HAP-1 (cell line): ENCODE data around the gene PCDHGC3.

Source experiments
- DNase-seq, 2 experiments: peaks; one replicate each; pipeline ENCODE4 v3.0.0-alpha.2; 2016 to 2020; ENCODE audit warnings: low spot score in 2 of 2
- H3K27me3 ChIP-seq: fragments of 250-450 bp; sonication (Bioruptor Pico); 2 replicates; pipeline ENCODE4 v1.5.1; 2020; ENCODE audit warnings: low read depth, mild to moderate bottlenecking, moderate library complexity
- H3K36me3 ChIP-seq: fragments of 250-450 bp; sonication (Bioruptor Pico); replicated peaks from 2 replicates; pipeline ENCODE4 v1.5.1; 2020; ENCODE audit warnings: mild to moderate bottlenecking
- H3K4me1 ChIP-seq: fragments of 250-450 bp; sonication (Bioruptor Pico); 2 replicates; pipeline ENCODE4 v1.5.1; 2020; ENCODE audit warnings: mild to moderate bottlenecking
- H3K4me3 ChIP-seq: fragments of 250-450 bp; sonication (Bioruptor Pico); 2 replicates; pipeline ENCODE4 v1.5.1; 2020; ENCODE audit warnings: mild to moderate bottlenecking, moderate library complexity
- H3K9me3 ChIP-seq: fragments of 250-450 bp; sonication (Bioruptor Pico); 2 replicates; pipeline ENCODE4 v1.5.1; 2020; ENCODE audit warnings: mild to moderate bottlenecking, moderate library complexity
- in situ Hi-C: fragments of 300-500 bp; cut with MboI; formaldehyde crosslinking; loops from 3 replicates; pipeline ENCODE4 v1.14.3; 2020; ENCODE audit warnings: low sequenced_read_pairs, inconsistent platforms, mixed read lengths

Gene PCDHGC3

DNA sequence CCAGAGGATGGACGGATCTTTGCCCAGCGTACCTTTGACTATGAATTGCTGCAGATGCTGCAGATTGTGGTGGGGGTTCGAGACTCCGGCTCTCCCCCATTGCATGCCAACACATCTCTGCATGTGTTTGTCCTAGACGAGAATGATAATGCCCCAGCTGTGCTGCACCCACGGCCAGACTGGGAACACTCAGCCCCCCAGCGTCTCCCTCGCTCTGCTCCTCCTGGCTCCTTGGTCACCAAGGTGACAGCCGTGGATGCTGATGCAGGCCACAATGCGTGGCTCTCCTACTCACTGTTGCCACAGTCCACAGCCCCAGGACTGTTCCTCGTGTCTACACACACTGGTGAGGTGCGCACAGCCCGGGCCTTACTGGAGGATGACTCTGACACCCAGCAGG, 15.0 kb downstream of the PCDHGC3 start:
- in situ Hi-C loops: no loop called here
- Histone ChIP-seq H3K27me3 (no peaks in the 10 kb centered on the region), H3K4me1 (no peaks in the 10 kb centered on the region), H3K4me3 (no peak overlapping the region), H3K9me3 (no peaks in the 10 kb centered on the region), H3K36me3 (no peaks in the 10 kb centered on the region)
- DNase-seq: no peak

DNA sequence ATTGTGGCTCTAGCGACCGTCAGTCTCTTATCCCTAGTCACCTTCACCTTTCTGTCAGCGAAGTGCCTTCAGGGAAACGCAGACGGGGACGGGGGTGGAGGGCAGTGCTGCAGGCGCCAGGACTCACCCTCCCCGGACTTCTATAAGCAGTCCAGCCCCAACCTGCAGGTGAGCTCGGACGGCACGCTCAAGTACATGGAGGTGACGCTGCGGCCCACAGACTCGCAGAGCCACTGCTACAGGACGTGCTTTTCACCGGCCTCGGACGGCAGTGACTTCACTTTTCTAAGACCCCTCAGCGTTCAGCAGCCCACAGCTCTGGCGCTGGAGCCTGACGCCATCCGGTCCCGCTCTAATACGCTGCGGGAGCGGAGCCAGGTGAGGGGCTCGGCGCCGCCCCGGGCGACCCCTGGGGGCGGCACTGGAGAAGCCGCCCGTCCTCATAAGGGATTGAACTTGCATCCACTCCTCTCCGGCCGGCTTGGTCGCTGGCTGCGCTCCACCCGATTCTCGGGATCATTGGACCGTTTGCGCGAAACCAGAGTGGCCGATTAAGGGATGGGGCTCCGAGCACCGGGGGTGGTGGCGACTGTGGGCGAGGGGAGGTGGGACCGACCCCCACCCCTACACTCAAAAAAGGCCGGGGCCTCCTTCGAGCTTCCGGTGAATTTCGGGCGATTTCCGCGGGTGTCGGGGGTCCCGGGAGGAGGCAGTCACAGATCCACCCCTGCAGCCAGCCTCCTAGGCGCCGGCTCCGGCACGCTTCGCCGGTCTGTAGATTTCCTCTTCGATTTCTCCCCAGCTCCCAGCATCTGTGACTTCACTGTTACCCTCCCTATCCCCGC, 15.8 kb downstream of the PCDHGC3 start:
- Histone ChIP-seq H3K27me3 (no peaks in the 10 kb centered on the region), H3K36me3 (no peaks in the 10 kb centered on the region), H3K4me1 (no peaks in the 10 kb centered on the region), H3K9me3 (no peaks in the 10 kb centered on the region), H3K4me3 (no peak overlapping the region)
- no peak for DNase-seq
- in situ Hi-C loops: no loop called here

DNA sequence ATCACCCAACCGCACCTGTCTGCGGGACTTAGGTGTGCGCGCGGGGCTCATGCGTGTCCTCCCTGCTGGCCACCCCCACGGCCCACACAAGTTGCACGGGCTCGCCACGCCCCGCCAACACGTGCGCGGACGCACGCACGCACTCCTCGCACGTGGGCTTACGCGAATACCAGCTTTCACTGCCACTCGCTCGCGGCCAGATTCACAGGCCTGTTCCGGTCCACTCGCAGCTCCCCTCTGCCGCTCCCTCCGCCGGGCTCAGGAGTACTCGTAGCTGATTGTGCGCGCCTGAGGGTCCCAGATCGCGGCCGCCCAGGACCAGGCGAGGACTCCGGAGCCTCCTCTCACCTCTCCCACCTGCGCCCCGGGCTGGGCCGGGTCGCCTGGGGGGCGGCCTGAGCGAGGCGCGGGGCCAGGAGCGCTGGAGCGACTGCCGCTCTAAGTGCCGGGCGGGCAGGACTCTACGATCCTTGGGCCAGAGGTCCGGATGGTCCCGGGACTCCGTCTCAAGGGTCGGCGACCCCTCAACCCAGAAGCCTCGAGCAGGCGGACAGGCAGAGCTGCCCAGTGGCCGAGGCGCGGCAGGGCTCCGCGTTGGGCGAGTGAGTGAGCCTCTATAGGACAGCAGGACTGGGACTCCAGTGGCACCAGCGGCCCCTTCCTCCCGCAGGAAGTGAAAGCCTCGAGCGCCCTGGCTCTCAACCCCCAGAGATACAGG, 16.6 kb downstream of the PCDHGC3 start:
- Histone ChIP-seq H3K36me3 (no peaks in the 10 kb centered on the region), H3K4me3 (no peak overlapping the region), H3K9me3 (no peaks in the 10 kb centered on the region), H3K4me1 (no peaks in the 10 kb centered on the region), H3K27me3 (no peaks in the 10 kb centered on the region)
- in situ Hi-C loops: no loop called here
- DNase-seq: no peak

DNA sequence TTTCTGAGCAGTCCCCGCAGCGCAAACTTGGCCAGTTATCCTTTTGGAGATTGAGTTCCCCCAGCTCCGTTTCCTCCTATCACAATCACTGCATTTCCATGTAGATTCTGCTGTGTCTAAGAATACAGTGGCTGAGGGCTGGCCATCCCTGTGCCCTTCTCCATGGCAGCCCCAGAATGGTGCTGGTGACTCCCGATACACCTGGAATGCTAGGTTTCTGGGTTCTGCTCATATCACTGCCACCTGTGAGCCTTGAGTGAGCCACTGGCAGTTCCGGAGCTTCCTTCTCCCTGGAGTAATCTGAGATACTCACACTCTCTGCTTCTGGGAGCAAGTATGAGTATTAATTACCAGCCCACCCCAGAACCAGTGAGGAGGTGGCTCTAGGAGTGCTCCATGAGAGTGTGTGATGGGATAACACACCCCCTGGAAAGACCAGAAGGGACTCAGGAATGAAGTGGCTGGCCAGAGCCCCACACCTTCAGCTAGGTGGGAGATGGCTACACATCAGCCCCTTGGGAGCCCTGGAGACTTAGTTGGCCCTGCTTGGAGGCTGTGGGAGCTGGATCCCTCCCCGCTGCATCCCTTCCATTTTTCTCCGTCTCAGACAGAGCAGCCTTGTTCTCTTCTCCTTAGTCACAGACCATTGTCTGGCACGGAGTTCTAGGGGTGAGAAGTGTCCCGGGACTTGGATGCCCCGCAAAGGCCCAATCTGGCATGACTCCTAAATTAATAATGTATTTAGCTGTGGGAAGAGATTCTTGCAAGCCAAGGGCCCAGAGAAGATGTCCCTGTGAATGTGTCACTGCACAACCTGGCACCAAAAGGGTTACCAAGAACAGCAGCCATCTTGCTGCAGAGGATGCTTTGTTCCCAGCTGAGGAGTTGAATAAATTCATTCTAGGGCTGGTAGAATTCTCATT, 18.0 kb downstream of the PCDHGC3 start:
- Histone ChIP-seq H3K4me1 (no peaks in the 10 kb centered on the region), H3K4me3 (no peak overlapping the region), H3K27me3 (no peaks in the 10 kb centered on the region), H3K9me3 (no peaks in the 10 kb centered on the region), H3K36me3 (no peaks in the 10 kb centered on the region)
- in situ Hi-C loops: no loop called here
- no peak for DNase-seq

DNA sequence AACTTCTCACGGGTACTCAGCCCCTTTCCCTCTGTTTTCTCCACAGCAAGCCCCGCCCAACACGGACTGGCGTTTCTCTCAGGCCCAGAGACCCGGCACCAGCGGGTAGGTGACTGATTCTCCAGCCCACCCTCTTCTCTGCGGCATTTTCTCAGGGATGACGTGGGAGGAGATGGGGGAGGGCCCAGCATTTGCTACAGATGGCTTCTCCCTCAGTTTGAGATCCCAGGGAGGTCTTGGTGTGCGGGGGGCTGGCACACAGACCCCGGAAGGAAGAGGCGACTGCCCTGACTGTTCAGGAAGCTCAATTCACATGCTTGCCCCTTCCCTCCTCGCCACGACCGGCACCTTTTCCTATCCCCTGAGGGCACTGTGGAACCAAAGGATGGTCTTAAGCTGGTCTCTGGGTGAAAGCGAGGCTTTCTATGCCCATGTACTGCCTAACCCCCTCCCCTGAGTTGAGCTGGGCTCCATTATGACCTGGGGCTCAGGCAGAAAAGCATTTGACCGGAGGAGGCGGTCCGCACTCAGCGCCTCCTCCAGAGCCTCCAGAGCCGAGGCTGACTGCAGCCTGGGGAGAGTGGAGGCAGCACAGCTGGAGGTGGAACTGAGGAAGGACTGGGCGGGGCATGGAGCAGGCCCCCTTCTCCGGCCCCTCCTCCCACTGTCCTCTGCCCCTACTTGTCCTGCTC, 19.1 kb downstream of the PCDHGC3 start:
- H3K9me3 ChIP-seq: no peaks in the 10 kb centered on the region
- H3K27me3 ChIP-seq: no peaks in the 10 kb centered on the region
- DNase-seq: no peak
- in situ Hi-C loops: no loop called here
- no peak overlapping the region for H3K4me3 ChIP-seq
- H3K36me3 ChIP-seq: no peaks in the 10 kb centered on the region
- H3K4me1 ChIP-seq: no peaks in the 10 kb centered on the region

DNA sequence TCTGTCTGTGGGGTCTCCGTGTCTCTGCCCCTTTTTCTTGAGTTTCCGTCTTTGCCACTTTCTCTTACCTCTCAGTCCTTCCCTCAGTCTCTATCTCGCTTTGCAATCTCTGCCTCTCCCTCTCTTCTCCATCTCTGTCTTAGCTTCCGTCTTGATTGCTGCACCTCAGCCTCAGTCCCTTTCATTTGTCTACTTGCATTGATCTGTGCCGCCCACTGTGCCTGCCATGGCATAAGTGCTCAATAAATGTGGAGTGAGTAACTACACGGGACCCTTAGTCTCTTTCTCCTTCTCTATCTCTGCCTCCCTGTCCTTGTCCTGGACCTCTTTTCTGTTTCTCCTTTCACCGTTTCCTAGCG, 19.7 kb downstream of the PCDHGC3 start:
- Histone ChIP-seq H3K27me3 (no peaks in the 10 kb centered on the region), H3K9me3 (no peaks in the 10 kb centered on the region), H3K4me3 (no peak overlapping the region), H3K4me1 (no peaks in the 10 kb centered on the region), H3K36me3 (no peaks in the 10 kb centered on the region)
- in situ Hi-C loops: no loop called here
- DNase-seq: no peak

GRCh38 chr5:141496038-141496437, 20.3 kb downstream of the PCDHGC3 start:
- in situ Hi-C loops: no loop called here
- DNase-seq: no peak
- H3K36me3 ChIP-seq: no peaks in the 10 kb centered on the region

DNA sequence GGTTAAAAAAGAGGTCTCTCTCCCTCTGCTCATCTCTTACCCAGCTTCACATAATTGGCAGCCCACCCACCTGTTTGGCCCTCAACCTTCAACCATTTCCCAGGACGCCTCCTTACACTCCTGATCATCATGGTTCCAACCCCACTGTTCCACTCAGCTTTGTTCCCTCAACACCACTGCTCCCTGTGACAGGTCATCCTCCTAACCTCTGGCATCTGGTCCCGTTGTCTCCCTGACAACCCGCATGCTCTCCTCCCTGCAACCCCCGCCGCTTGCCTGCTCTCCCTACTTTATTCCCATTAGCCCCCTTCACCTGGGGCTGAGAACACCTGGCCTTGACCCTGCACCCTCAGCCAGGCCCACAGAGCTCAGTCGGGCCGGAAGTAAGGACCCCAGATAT, 26.0 kb downstream of the PCDHGC3 start:
- H3K4me1 ChIP-seq: no peaks in the 10 kb centered on the region
- no peaks in the 10 kb centered on the region for H3K36me3 ChIP-seq
- DNase-seq: no peak
- in situ Hi-C loops: no loop called here
- no peaks in the 10 kb centered on the region for H3K9me3 ChIP-seq
- no peaks in the 10 kb centered on the region for H3K27me3 ChIP-seq
- no peak overlapping the region for H3K4me3 ChIP-seq

More at GRCh38 chr5:141496038-141496437, 20.3 kb downstream of the PCDHGC3 start:
- Histone ChIP-seq H3K9me3 (no peaks in the 10 kb centered on the region), H3K27me3 (no peaks in the 10 kb centered on the region), H3K4me1 (no peaks in the 10 kb centered on the region), H3K4me3 (no peak overlapping the region)

- Histone ChIP-seq H3K4me1 (no peaks in the 10 kb centered on the region), H3K27me3 (no peaks in the 10 kb centered on the region), H3K9me3 (no peaks in the 10 kb centered on the region), H3K36me3 (no peaks in the 10 kb centered on the region), H3K4me3 (no peak overlapping the region)
- DNase-seq: no peak
- in situ Hi-C loops: no loop called here
These were observed 27.9 kb downstream of the PCDHGC3 start for GRCh38 chr5:141503681-141504080.

DNA sequence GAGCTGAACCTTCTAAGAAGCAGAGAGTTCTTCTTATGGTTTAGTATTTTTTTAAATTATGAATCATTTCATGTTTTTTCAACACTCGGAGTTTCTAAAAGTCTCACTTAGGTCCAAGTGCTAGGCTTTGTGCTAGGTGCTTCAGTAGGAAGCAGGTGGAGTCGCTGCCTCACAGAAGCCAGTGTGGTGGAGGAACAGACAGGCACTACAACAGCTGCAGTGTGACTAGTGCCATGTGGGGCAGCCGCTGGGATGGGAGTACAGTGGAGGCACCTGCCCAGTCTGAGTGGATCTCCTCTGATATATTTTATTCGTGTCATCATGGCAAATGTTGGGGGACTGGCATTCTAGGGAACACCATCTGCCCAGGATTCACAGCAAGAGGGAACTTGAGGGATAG, 28.4 kb downstream of the PCDHGC3 start:
- Histone ChIP-seq H3K4me1 (peaks cover 2% of the 10 kb centered on the region; the same call in 1 of the 2 replicates), H3K9me3 (no peaks in the 10 kb centered on the region), H3K4me3 (no peak overlapping the region), H3K36me3 (no peaks in the 10 kb centered on the region), H3K27me3 (no peaks in the 10 kb centered on the region)
- no peak for DNase-seq
- in situ Hi-C loops: no loop called here

- in situ Hi-C loops: no loop called here
- Histone ChIP-seq H3K36me3 (no peaks in the 10 kb centered on the region), H3K27me3 (no peaks in the 10 kb centered on the region), H3K9me3 (no peaks in the 10 kb centered on the region), H3K4me1 (peaks cover 3% of the 10 kb centered on the region; the same call in 1 of the 2 replicates), H3K4me3 (no peak overlapping the region)
- DNase-seq: no peak
These were observed 30.8 kb downstream of the PCDHGC3 start for GRCh38 chr5:141506381-141507155.

DNA sequence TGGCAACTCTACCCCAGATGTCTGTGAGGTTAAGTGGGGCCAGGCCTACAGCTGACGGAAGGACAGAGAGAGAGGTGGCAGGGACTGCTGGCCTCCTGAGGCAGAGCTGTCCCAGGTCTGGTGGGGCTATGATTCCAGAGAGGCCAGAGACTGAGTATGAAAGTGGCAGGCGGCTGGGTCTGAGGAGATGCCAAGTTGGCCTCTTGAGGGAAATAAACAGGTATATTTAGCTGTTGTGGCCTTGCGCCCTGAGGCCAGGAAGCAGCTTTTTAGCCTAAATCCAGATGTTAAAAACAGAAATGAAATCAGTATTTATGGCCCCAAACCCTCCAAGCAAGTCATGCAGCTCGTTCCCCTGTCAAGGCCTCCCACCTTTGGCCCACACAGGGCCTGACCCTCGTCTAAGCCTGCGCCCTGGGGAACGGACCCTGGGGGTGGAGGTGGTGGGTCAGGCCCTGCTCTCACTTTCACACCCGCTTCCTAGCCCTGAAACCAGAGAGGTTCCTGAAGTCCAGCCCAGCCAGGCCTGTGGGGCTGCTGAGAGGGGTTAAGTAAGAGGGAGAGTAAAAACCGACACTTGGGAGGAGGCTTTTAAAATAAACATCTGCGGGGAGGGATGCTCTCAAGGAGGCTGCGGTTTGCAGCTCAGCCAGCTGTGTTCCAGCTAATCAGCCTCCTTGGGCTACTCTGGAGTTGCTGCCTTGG, 31.8 kb downstream of the PCDHGC3 start:
- in situ Hi-C loops: no loop called here
- DNase-seq: no peak
- no peaks in the 10 kb centered on the region for H3K27me3 ChIP-seq
- no peaks in the 10 kb centered on the region for H3K36me3 ChIP-seq
- H3K4me1 ChIP-seq: peaks cover 3% of the 10 kb centered on the region; the same call in 1 of the 2 replicates
- no peaks in the 10 kb centered on the region for H3K9me3 ChIP-seq
- no peak overlapping the region for H3K4me3 ChIP-seq
